ENCODE data around the gene USP33. TPM values are rescaled to one million over a fixed set of nuclear protein-coding genes. Genes with fewer than 3 reads are reported as not detected.
"Not testable (repeated sequence)": the region's sequence is repeated elsewhere in the genome, so short reads cannot be mapped to it uniquely, and the experiment has no call there.

Gene USP33
- polyA plus RNA-seq, 1 donor from 2014 or later, result 267 TPM

DNA sequence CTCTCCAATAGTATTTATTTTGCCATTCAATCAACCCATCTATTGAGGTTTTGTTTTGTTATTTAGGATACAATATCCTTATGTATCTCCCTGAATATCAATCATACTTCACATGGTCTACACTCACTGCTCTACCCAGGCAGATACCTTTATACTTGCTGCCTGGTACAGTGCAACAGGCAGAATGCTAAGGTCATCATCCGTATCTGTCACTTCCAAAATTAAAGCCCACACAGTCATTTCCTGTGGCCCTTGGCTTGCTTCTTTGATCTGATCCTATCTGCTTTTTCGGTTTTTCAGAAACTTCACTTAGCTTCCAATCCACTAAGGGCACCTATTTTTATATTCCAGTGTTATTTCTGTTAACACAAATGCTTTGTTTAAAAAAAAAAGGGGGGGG is 54.9 kb downstream of the USP33 start:
- Histone ChIP-seq H2AFZ (ENCODE audit: low read depth, low read length) (no peak overlapping the region), H3K4me3 (ENCODE audit: low read length) (no peak overlapping the region), H3K79me2 (replicated peaks; ENCODE audit: insufficient read depth, low read length) (no peaks in the 10 kb centered on the region), H4K20me1 (ENCODE audit: insufficient read depth) (no peaks in the 10 kb centered on the region), H3F3A (ENCODE audit: insufficient read depth, low read length, poor library complexity, severe bottlenecking) (no peaks in the 10 kb centered on the region), H3K27me3 (ENCODE audit: insufficient read depth, low read depth, low read length) (no peaks in the 10 kb centered on the region), H3K9ac (ENCODE audit: low read length) (no peak overlapping the region), H3K27ac (ENCODE audit: low read length) (no peak overlapping the region), H3K4me2 (ENCODE audit: low read length) (no peak overlapping the region), H3K36me3 (ENCODE audit: insufficient read depth, low read length) (no peaks in the 10 kb centered on the region), H3K9me2 (ENCODE audit: insufficient read depth, low read length) (no peaks in the 10 kb centered on the region), H3K9me3 (ENCODE audit: low read length) (no peaks in the 10 kb centered on the region)
- TF ChIP-seq, protein P1, sequence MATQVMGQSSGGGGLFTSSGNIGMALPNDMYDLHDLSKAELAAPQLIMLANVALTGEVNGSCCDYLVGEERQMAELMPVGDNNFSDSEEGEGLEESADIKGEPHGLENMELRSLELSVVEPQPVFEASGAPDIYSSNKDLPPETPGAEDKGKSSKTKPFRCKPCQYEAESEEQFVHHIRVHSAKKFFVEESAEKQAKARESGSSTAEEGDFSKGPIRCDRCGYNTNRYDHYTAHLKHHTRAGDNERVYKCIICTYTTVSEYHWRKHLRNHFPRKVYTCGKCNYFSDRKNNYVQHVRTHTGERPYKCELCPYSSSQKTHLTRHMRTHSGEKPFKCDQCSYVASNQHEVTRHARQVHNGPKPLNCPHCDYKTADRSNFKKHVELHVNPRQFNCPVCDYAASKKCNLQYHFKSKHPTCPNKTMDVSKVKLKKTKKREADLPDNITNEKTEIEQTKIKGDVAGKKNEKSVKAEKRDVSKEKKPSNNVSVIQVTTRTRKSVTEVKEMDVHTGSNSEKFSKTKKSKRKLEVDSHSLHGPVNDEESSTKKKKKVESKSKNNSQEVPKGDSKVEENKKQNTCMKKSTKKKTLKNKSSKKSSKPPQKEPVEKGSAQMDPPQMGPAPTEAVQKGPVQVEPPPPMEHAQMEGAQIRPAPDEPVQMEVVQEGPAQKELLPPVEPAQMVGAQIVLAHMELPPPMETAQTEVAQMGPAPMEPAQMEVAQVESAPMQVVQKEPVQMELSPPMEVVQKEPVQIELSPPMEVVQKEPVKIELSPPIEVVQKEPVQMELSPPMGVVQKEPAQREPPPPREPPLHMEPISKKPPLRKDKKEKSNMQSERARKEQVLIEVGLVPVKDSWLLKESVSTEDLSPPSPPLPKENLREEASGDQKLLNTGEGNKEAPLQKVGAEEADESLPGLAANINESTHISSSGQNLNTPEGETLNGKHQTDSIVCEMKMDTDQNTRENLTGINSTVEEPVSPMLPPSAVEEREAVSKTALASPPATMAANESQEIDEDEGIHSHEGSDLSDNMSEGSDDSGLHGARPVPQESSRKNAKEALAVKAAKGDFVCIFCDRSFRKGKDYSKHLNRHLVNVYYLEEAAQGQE (IDR thresholded peaks at IDR 0.05; ENCODE audit: borderline replicate concordance), result no peak
- TF ChIP-seq MXI1 (conservative IDR thresholded peaks at IDR 0.05; ENCODE audit: poor library complexity, severe bottlenecking), result no peak
- TF ChIP-seq, protein P2, sequence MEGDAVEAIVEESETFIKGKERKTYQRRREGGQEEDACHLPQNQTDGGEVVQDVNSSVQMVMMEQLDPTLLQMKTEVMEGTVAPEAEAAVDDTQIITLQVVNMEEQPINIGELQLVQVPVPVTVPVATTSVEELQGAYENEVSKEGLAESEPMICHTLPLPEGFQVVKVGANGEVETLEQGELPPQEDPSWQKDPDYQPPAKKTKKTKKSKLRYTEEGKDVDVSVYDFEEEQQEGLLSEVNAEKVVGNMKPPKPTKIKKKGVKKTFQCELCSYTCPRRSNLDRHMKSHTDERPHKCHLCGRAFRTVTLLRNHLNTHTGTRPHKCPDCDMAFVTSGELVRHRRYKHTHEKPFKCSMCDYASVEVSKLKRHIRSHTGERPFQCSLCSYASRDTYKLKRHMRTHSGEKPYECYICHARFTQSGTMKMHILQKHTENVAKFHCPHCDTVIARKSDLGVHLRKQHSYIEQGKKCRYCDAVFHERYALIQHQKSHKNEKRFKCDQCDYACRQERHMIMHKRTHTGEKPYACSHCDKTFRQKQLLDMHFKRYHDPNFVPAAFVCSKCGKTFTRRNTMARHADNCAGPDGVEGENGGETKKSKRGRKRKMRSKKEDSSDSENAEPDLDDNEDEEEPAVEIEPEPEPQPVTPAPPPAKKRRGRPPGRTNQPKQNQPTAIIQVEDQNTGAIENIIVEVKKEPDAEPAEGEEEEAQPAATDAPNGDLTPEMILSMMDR (IDR thresholded peaks at IDR 0.05; ENCODE audit: poor library complexity, severe bottlenecking), result no peak
- no peak for TF ChIP-seq EZH2 (IDR thresholded peaks at IDR 0.05; ENCODE audit: borderline replicate concordance, insufficient read depth, low read length, poor library complexity, severe bottlenecking)
- no peak for TF ChIP-seq EP300 (conservative IDR thresholded peaks at IDR 0.05; ENCODE audit: poor library complexity, severe bottlenecking)
- TF ChIP-seq POLR2AphosphoS5 (IDR thresholded peaks at IDR 0.05), result no peak
- no peak for TF ChIP-seq RAD21 (conservative IDR thresholded peaks at IDR 0.05)
- no peak for TF ChIP-seq TAF1 (IDR thresholded peaks at IDR 0.05; ENCODE audit: low read depth)
- no peak for TF ChIP-seq SMC3 (conservative IDR thresholded peaks at IDR 0.05; ENCODE audit: poor library complexity)

DNA sequence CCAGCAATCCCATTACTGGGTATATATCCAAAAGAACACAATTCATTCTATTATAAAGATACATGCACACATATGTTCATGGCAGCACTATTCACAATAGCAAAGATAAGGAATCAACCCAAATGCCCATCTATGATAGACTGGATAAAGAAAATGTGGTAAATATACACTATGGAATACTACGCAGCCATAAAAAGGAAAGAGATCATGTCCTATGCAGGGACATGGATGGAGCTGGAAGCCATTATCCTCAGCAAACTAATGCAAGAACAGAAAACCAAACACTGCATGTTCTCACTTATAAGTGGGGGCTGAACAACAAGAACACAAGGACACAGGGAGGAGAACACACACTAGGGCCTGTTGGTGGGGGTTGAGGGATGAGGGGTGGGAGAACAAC is 60.0 kb downstream of the USP33 start:
- H3K9me3 ChIP-seq (ENCODE audit: low read length); H3K9me2 ChIP-seq (ENCODE audit: insufficient read depth, low read length); H3K27ac ChIP-seq (ENCODE audit: low read length); H3K79me2 ChIP-seq (replicated peaks; ENCODE audit: insufficient read depth, low read length); H2AFZ ChIP-seq (ENCODE audit: low read depth, low read length); H3K4me3 ChIP-seq (ENCODE audit: low read length); H3K9ac ChIP-seq (ENCODE audit: low read length); H4K20me1 ChIP-seq (ENCODE audit: insufficient read depth); H3K27me3 ChIP-seq (ENCODE audit: insufficient read depth, low read depth, low read length); H3K36me3 ChIP-seq (ENCODE audit: insufficient read depth, low read length); H3F3A ChIP-seq (ENCODE audit: insufficient read depth, low read length, poor library complexity, severe bottlenecking); H3K4me2 ChIP-seq (ENCODE audit: low read length): not testable (repeated sequence)

DNA sequence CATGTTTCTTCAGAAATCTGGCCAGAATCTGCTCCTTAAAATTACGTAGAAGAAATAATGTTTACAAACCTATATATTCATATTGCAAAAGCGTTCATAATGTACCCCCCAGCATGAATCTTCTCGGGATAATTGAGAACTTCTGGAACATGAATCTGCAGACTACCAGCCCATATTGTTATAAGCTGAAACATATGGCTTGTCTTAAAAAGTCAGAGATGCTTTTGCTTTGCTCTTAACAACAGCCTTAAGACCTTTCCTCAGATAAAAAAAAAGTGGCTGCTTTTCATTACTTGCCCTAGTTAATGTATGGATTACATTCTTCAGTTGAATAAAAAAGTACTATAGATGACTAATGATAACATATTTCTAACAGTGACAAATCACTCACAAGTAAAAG is 62.2 kb downstream of the USP33 start:
- no peaks in the 10 kb centered on the region for H3K9me2 ChIP-seq (ENCODE audit: insufficient read depth, low read length)
- H3K4me2 ChIP-seq (ENCODE audit: low read length), result no peak overlapping the region
- H2AFZ ChIP-seq (ENCODE audit: low read depth, low read length), result no peak overlapping the region
- H3F3A ChIP-seq (ENCODE audit: insufficient read depth, low read length, poor library complexity, severe bottlenecking), result no peaks in the 10 kb centered on the region
- no peaks in the 10 kb centered on the region for H3K27me3 ChIP-seq (ENCODE audit: insufficient read depth, low read depth, low read length)
- H3K4me3 ChIP-seq (ENCODE audit: low read length), result no peak overlapping the region
- no peaks in the 10 kb centered on the region for H3K9me3 ChIP-seq (ENCODE audit: low read length)
- no peak overlapping the region for H3K9ac ChIP-seq (ENCODE audit: low read length)
- no peaks in the 10 kb centered on the region for H3K36me3 ChIP-seq (ENCODE audit: insufficient read depth, low read length)
- H3K27ac ChIP-seq (ENCODE audit: low read length), result no peak overlapping the region
- TF ChIP-seq MXI1 (conservative IDR thresholded peaks at IDR 0.05; ENCODE audit: poor library complexity, severe bottlenecking), result no peak
- no peak for TF ChIP-seq SMC3 (conservative IDR thresholded peaks at IDR 0.05; ENCODE audit: poor library complexity)
- TF ChIP-seq TAF1 (IDR thresholded peaks at IDR 0.05; ENCODE audit: low read depth), result no peak
- TF ChIP-seq, protein P2 (IDR thresholded peaks at IDR 0.05; ENCODE audit: poor library complexity, severe bottlenecking), result no peak
- no peak for TF ChIP-seq POLR2AphosphoS5 (IDR thresholded peaks at IDR 0.05)
- TF ChIP-seq, protein P1 (IDR thresholded peaks at IDR 0.05; ENCODE audit: borderline replicate concordance), result no peak
- TF ChIP-seq RAD21 (conservative IDR thresholded peaks at IDR 0.05), result no peak
- TF ChIP-seq EZH2 (IDR thresholded peaks at IDR 0.05; ENCODE audit: borderline replicate concordance, insufficient read depth, low read length, poor library complexity, severe bottlenecking), result no peak
- TF ChIP-seq EP300 (conservative IDR thresholded peaks at IDR 0.05; ENCODE audit: poor library complexity, severe bottlenecking), result no peak
- no peaks in the 10 kb centered on the region for H4K20me1 ChIP-seq (ENCODE audit: insufficient read depth)
- H3K79me2 ChIP-seq (replicated peaks; ENCODE audit: insufficient read depth, low read length), result no peaks in the 10 kb centered on the region

Data from neural cell (in vitro differentiated cells).